ENCODE results near the gene RAC2.
A peak's percentile ranks its signal among the peaks of the same experiment; 100 is the strongest.
"Not testable (repeated sequence)": the region's sequence is repeated elsewhere in the genome, so short reads cannot be mapped to it uniquely, and the experiment has no call there.

Gene RAC2

DNA sequence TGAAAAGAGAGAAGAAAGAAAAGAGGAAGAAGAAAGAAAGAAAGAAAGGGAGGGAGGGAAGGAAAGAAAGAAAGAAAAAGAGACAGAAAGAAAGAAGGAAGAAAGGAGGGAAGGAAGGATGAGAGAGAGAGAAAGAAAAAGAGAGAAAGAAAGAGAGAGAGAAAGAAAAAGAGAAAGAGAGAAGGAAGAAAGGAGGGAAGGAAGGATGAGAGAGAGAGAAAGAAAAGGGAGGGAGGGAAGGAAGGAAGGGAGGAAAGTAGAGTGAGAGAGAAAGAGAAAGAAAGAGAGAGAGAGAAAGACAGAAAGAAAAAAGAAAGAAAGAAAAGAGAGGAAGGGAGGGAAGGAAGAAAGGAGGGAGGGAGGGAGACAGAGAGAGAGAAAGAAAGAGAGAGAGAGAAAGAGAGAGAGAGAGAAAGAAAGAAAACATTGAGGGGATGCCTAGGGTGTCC, 11.5 kb upstream of the RAC2 start:
- no peak for DNase-seq (ENCODE audit: low spot score)

DNA sequence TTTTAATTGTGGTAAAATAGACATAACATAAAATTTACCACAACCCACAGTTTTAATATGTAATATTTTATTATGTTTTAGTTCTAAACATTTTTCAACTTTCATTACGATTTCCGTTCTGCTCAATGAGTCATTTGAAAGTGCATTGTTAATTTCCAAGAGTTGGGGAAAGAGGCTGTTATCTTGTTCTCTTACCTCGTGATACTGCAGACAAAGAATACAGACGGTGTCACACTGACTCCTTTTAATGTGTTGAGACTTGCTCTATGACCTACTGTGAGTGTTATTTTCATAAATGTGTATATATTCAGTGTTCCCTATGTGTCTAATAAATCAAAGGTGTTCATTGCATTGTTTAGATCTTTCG, 10.8 kb upstream of the RAC2 start:
- no peak for DNase-seq (ENCODE audit: low spot score)

DNA sequence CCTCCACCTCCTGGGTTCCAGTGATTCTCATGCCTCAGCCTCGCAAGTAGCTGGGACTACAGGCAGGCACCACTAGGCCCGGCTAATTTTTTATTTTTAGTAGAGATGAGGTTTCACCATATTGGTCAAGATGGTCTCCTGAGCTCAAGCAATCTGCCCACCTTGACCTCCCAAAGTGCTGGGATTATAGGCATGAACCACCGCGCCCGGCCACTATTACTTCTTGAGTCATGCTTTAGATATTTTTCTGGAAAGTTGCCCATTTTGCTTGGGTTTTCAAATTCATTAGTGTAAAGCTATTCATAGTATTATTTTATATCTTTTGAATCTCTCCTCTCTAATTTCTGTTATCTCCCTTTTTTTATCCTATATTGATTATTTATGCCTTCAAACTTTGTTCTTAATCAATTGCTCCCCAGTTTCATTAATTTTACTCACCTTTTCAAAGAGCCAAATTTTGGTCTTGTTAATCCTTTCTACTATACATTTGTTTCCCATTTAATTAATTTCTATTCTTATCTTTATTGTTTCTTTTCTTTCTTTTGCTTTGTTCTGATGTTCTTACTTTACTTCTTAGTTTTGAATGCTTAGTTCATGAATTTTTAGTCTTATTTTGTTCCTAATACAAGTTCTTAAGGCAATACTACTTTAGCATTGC, 10.3 kb upstream of the RAC2 start:
- no peak for DNase-seq (ENCODE audit: low spot score)

DNA sequence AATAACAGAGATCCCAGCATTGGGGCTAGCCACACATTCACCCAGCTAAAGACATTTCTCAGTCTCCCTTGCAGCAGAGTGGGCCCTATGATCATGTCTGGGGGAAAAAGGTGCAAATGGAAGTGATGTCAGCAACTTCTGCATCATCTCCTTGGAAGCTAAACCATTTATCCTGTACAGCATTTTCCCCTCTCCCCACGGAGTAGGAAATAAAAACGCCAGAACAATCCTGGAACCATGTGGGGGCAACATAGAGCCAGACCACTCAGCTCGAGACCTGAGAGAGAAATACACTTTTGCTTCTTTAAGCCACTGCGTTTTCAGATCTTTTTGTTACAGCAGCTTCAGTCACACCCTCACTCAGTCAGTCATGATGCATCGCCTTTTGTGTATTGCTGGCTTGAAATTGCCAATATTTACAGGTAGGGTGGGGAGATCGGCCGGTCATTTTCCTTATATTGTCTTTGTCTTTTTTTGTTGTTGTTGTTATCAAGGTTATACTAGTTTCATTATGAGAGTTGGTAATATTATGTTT, 9.1 kb upstream of the RAC2 start:
- DNase-seq (ENCODE audit: low spot score): no peak

DNA sequence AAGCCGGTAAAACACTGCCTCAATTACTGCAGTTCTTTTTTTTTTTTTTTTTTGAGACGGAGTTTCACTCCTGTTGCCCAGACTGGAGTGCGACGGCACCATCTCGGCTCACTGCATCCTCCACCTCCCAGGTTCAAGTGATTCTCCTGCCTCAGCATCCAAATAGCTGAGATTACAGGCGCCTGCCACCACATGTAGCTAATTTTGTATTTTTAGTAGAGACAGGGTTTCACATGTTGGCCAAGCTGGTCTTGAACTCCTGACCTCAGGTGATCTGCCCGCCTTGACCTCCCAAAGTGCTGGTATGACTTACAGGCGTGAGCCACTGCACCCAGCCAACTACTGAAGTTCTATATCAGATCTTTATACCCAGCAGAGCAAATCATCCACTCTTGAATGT, 7.8 kb upstream of the RAC2 start:
- not testable (repeated sequence) for DNase-seq (ENCODE audit: low spot score)

DNA sequence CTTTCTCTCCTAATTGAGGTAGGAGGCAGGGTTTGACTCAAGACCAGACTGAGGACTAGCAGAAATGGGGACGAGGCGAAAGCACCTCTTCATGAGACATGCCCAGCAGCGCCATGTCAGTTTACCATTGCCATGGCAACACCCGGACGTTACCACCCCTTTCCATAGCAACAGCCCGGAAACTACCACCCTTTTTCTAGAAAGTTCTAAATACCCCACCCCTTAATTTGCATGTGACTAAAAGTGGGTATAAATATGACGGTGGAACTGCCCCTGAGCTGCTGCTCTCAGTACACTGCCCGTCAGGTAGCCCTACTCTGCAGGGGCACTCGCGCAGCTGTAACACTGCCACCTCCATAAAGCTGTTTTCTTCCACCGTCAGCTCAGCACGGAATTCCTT, 5.9 kb upstream of the RAC2 start:
- no peak for DNase-seq (ENCODE audit: low spot score)

DNA sequence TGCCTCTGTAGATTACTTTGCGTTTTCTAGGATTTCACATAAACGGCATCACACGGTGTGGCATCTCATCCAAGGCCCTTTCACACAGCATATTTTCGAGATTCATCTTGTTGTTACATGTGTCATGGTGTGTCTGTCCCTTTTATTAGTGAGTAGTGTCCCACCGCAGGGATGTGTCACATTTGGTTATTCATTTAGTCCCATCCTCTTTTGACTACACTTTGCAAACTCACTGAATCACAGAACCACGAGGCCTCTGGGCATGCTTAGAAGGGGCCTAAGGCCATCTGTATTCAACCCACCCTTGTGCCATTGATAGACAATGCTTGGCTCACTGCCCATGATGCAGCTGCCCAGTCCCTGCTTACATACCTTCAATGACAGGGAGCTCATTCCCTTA, 4.2 kb upstream of the RAC2 start:
- no peak for DNase-seq (ENCODE audit: low spot score)

DNA sequence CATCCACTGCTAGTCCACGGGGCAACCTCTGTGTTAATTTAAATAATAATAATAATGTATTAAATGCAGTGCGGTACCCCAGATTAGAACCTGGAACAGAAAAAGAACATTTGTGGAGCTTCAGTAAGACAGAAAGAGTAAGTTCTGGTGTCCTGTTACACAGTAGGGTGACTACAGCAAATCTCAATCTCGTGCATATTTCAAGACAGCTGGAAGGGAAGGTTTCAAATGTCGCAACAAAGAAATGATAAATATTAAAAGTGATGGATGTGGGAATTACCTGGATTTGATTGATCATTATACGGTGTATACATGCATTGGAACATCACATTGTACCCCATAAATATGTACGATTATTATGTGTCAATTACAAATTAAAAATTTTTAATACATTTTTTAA, 1.7 kb upstream of the RAC2 start:
- no peak for DNase-seq (ENCODE audit: low spot score)

DNA sequence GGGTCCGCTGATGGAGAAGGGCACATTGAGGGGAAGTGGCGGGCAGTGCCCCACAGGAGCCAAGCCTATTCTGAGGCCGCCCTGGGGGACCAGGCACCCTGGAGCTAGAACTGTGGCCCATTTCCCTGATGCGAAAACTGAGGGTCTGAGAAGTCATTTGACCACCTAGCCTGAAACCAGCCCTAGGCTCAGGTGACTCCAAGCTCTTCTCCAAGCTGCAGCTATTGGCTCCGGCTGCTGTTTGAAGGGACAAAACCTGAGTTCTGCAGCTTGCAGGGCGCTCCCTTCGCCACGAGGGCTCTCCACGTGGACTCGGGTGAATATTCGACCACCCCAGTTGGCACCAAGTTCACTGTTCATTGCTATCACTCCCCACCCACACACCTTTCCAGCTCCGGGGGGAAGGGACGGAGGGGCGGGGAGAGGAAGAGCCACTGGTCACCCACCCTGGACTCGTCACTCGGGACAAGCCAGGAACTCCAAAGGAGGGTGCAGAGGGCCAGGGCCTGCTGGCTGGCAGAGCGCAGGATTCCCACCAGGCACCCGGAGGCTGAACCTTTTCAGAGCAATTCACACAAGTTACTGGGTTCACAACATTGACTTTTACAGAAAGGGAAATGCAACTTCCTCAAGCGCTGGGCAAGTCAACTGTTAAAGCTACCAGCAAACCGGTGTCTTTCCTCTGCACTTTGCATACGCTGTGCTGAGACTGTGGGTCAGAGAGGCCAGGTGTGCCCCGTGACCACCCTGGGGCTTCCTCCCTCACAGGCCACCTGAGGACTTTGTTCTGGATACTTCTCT, 1.1 kb upstream of the RAC2 start:
- no peak for DNase-seq (ENCODE audit: low spot score)

DNA sequence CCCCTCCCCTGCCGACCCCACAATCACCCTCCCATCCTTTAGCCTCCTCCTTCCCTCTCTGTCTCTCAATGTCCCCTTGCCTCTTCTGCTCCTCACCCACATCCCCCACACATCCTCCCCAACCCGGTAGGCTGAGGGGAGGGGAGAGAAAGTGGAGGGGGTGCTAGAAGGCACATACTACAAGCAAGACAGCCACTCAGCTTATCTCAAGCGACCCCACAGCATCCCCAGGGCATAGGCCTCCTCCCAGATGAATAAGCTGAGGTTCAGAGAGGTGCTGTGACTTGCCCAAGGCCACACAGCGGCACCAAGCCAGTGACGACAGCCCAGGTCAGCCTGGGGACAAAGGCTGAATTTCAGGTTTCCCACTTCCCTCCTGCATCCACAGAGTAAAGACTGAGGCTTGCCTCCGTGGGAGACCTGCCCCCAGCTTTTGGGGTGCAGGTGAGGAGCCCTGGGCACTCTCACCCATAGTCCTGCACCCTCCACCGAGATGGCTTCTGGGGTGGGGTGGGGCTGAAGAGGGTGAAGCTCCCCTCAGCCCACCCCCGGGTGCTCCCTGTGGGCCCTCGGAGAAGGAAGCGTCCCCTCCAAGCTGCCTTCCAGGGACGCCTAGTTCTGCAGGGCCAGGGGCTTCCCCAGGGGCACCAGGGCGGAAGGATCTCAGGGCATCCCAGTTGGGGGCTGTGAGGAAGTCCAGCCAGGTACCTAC, 511 bp downstream of the RAC2 start:
- no peak for DNase-seq (ENCODE audit: low spot score)

DNA sequence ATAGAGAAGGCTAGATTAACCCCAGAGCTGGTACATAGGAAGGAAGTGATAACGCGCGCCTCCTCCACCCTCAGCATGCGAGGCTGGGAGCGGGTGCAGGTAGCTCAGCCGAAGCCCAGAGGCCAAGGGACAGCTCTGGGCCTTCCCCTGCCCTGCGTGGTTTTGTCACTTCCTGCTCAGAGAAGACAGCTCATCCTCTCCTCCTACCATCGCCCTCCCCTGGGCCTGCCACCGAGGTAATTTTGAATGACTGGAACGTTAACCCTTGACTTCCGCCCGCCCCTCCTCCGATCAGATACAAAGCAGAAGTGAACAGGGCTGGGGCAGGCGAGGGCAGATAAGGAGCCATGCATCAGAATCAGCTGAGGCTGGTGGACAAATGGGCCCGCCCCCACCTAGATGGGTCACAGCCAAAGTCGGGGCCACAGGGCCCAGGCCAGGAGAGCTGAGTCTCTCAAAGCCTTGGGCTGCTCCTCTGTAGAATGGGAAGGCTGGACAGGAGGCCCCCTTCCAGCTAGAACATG, 1.6 kb downstream of the RAC2 start:
- peak; percentile 40 for DNase-seq (ENCODE audit: low spot score)

DNA sequence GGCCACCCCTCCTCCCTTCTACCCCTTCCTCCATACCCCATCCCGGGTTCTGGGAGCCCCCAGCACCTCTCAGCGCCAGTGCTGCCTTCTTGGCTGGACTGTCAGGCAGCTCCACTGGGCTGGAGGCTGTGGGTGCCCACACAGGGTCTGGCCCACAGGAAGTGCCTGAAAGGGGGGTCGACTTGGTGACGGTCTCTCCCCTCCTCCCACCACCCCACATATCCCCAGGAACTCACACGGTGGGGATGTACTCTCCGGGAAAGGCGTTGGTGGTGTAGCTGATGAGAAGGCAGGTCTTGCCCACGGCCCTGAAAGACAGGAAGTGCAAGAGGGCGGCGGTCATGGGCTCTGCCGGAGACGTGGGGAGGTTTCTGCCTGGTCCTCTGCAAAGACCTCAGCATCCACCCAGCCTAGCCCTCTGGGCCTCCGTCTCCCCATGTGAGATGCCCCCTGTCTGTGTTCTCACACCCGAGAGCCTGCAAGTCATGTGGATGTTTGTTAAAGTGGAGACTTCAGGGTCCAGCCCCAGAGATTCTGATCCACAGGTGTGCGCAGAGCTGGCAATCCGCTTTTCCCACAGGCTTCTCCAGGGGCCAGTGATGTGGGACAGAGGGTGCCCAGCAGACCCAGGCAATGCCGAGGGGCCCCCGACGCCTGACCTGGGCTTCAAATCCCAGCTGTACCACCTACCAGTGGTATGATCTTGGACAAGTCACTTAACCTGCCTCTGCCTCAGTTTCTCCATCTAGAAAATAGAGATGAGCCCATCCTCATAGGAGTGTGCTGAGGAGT, 2.5 kb downstream of the RAC2 start:
- DNase-seq (ENCODE audit: low spot score): no peak

DNA sequence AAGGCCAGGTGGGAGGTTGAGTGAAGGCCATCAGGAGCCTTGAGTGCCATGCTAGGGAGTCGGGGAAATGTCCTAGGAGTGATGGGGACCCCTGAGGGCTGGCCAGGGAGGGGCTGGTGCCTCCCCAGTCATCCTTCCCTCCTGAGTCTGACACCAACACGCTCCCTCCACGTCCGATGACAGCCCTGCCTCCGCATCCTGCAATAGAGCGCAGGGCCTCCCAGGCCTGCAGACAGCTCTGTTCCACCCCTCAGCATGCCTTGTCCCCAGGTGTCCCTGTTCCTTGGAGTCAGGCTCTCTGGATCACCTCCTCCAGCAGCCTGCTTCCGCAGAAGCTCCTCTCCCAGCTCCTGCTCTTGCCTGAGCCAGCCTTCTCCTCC, 3.1 kb downstream of the RAC2 start:
- DNase-seq (ENCODE audit: low spot score): no peak

DNA sequence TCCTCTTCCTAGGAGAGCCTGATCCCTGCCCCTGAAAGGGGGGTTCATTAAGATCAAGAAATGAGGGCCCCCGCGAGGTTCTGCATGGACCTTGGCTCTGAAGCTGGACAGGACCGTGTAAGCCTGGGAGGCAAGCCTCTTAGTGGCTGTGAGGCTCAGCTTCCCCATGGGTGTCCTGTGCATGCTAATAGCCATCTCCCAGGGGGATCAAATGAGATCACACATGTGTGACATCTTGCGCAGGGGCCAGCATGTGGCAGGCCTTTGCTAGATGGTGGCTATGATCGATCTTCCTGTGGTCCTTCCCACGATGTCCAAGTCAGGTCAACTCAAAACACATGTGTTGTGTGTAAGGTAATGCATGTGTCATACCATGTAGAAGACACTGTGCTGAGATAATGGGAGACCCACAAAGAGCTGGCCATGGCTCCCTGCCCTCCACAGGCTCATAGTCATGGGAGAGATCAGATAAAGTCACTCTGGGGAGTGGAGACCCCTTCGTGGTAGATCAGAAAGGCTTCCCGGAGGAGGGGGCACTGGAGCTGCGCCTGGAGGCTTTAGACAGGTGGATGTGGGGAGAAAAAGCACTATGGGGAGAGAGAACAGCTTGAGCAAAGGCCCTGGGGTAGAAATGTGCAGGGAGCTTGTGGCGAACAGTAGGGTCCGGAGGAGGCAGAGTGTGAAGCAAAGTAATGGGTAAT, 3.7 kb downstream of the RAC2 start:
- DNase-seq (ENCODE audit: low spot score): no peak

DNA sequence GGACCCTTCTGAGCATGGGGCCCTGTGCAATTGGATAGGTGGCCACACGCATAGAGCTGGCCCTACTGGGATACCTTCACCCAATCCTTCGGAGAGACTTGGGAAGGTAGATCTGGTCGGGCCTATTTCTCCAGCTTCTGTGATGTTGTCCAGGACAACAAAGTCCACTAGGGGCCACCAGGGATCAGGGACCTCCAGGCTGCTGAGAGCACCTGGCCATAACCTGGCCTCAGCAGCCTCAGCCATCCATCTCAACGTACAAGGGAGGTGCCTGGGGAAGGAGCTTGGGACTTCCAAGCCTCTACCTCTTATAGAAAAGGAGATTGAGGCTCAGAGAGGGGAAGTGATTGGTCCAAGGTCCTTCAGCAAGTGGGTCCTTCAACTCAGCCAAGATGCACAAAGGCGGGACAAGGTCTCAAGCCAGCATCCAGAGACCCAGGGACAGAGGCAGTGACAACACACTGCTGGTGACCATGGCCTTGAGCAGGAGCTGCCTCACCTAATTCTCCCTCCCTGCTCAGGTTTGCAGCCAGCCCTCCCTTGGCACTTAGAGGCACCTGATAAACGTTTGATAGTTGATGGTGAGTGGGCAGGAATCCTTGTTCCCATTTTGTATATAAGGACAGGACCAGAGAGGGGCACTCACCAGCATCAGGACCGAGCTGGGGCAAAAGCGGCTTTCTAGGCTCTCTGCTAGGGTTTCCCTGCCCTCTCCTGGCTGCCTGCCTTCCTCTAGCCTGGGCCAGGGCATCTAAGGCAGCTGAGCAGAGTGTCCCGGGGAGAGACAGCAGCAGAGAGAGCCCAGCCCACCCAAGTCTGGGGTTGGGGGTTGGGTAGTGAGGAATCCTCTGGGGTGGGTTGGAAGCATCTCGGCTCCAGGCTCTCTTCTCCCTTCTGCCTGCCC, 4.5 kb downstream of the RAC2 start:
- no peak for DNase-seq (ENCODE audit: low spot score)

DNA sequence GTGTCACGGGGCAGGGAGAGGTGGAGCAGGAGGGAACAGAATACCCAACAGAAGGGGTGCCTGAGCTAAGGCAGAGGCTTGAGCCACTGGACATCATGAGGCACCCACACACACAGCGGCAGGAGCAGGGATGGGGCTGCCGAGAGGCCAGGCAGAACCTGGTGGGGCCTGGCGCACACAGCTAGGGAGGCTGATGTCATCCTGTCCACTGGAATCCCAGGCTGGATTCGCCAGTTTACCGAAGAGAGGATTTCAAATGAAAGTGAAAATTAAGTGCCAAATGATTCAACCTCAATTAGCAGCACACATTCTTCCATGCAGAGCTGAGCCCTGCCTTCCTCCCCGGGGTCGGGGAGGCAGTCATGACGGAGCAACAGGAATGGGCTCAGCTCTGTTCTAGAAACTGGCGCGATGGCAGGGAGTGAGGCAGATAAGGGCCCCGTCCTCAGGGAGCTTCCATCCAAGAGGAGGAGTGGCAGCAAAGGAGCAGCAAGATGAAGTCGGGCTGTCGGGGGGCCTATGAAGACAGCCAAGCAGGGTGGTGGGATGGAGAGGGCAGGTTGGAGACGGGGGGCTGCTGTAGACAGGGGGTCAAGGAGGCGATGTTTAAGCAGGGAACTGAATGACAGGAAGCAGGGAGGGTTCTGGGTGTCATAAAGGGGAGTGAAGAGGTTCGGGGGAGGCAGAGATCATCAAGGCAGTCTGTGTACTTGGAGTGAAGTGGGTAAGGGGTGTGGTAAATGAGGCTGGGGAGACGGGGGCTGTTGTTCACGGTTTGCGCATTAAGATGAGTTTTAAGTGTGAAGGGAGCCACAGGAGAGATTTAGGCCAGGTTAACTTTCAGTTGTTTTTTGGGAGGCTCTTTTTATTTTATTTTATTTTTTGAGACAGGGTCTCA, 6.4 kb downstream of the RAC2 start:
- DNase-seq (ENCODE audit: low spot score): no peak

DNA sequence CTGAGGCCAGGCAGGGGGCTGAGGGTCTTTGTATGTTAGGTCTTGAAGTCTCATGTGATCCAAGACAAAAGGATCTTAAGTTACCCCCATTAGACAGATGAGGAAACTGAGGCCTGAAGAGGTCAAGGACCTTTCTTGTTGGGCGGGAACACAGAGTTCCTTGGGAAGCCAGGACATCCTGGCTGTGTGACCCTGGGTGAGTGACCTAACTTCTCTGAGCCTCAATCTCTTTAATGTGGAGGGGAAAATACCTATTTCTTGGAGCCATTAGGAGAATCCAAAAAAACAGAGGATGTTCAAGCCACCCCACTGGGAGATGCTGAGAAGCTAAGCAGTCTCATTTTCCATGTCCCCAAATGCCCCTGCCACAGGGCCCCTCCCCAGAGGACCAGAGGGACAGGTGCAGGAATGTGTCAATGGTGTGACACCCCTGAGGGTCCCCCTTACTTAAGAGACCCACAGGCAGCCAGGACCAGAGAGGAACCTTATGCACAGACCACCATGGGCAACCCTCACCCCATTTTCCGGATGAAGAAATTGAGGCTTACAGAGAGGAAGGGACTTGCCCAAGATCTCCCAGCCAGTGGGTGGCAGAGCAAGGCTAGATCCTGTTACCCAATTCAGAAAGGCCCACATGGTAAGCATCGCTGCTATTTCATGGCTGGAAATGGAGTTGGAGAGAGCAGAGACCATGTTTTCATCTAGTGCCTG, 8.0 kb downstream of the RAC2 start:
- no peak for DNase-seq (ENCODE audit: low spot score)

Measured in Ammon's horn (tissue), 1 donor.